ENCODE results near the gene ATP1A2. TPM values are rescaled to one million over a fixed set of nuclear protein-coding genes. Genes with fewer than 3 reads are reported as not detected.

Gene ATP1A2
- total and polyA plus RNA-seq, 2 experiments from 2014 or later: 4.9 to 17.7 TPM

DNA sequence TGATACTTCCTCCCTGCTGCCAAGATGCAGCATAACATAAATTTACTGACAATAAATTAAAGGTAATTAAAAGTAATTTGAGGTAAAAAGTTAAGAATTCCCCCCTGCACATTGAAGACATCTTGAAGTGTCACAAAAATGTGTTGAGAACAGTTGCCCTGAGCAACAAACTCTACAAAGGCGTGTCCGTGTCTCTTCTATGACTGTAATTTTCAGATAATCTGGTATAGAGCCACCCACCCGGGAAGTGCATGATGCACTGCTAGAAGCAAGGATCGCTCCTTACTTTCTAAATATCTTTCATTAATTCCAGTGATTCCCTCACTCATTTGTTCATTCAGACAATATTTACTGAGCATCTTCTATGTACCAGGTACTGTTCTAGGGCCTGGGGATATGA, 63.8 kb downstream of the ATP1A2 start (continued):
- TF ChIP-seq NANOG (IDR thresholded peaks at IDR 0.05; ENCODE audit: borderline replicate concordance): no peak
- TF ChIP-seq, protein P1, sequence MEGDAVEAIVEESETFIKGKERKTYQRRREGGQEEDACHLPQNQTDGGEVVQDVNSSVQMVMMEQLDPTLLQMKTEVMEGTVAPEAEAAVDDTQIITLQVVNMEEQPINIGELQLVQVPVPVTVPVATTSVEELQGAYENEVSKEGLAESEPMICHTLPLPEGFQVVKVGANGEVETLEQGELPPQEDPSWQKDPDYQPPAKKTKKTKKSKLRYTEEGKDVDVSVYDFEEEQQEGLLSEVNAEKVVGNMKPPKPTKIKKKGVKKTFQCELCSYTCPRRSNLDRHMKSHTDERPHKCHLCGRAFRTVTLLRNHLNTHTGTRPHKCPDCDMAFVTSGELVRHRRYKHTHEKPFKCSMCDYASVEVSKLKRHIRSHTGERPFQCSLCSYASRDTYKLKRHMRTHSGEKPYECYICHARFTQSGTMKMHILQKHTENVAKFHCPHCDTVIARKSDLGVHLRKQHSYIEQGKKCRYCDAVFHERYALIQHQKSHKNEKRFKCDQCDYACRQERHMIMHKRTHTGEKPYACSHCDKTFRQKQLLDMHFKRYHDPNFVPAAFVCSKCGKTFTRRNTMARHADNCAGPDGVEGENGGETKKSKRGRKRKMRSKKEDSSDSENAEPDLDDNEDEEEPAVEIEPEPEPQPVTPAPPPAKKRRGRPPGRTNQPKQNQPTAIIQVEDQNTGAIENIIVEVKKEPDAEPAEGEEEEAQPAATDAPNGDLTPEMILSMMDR (conservative IDR thresholded peaks at IDR 0.05; ENCODE audit: low read depth in 2 of 2): no peak

DNA sequence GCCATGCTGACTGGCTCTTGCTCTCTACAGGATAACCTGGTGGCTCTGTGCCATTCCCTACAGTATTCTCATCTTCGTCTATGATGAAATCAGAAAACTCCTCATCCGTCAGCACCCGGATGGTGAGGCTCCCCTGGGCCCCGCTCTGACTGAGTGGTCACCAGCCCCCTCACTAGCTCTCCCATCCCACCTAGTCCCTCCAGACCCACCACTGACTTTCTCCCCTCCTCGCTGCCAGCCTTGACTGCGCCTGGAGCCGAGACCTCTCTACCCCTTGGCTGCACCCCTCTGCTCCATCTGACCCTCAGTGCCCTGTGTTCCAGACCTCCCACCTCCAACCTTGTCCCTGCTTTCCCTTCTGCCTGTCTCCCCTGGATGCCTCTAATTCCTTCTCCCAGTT, 70.7 kb downstream of the ATP1A2 start:
- Histone ChIP-seq H3K27ac (ENCODE audit: low read depth) (no peak overlapping the region), H2AFZ (no peak overlapping the region), H3K36me3 (ENCODE audit: insufficient read depth) (no peaks in the 10 kb centered on the region), H3K79me2 (replicated peaks; ENCODE audit: insufficient read depth) (no peaks in the 10 kb centered on the region), H3K4me3 (no peak overlapping the region), H3F3A (replicated peaks; ENCODE audit: low read depth) (no peaks in the 10 kb centered on the region), H4K20me1 (replicated peaks; ENCODE audit: insufficient read depth) (no peaks in the 10 kb centered on the region), H3K9me2 (ENCODE audit: insufficient read depth) (peaks cover 6% of the 10 kb centered on the region), H3K27me3 (ENCODE audit: insufficient read depth) (no peaks in the 10 kb centered on the region), H3K4me2 (no peak overlapping the region), H3K4me1 (ENCODE audit: insufficient read depth) (peaks cover 20% of the 10 kb centered on the region)
- H3K27me3 Mint-ChIP-seq (ENCODE audit: insufficient read depth, low read depth, poor library complexity): peaks cover 2% of the 10 kb centered on the region
- H3K4me1 Mint-ChIP-seq: peaks cover 13% of the 10 kb centered on the region
- ATAC-seq (no peak), DNase-seq (ENCODE audit: low spot score) (no peak)
- H3K4me3 Mint-ChIP-seq: no peak overlapping the region
- no peaks in the 10 kb centered on the region; the same call in 2 of the 3 replicates for H3K36me3 Mint-ChIP-seq (ENCODE audit: low read depth)
- no peaks in the 10 kb centered on the region for H3K9me3 Mint-ChIP-seq
- no peak overlapping the region for H3K27ac Mint-ChIP-seq
- TF ChIP-seq STAT1 (IDR thresholded peaks at IDR 0.05; ENCODE audit: unreplicated experiment): no peak
- TF ChIP-seq, protein P1 (conservative IDR thresholded peaks at IDR 0.05; ENCODE audit: low read depth in 2 of 2): no peak
- no peak for TF ChIP-seq ZNF114 (CRISPR knock-in tag; IDR thresholded peaks at IDR 0.05)
- TF ChIP-seq POLR2AphosphoS5 (IDR thresholded peaks at IDR 0.05; ENCODE audit: low read depth): no peak
- no peak for TF ChIP-seq EZH2 (IDR thresholded peaks at IDR 0.05; ENCODE audit: low read depth, unreplicated experiment)
- TF ChIP-seq, protein P2, sequence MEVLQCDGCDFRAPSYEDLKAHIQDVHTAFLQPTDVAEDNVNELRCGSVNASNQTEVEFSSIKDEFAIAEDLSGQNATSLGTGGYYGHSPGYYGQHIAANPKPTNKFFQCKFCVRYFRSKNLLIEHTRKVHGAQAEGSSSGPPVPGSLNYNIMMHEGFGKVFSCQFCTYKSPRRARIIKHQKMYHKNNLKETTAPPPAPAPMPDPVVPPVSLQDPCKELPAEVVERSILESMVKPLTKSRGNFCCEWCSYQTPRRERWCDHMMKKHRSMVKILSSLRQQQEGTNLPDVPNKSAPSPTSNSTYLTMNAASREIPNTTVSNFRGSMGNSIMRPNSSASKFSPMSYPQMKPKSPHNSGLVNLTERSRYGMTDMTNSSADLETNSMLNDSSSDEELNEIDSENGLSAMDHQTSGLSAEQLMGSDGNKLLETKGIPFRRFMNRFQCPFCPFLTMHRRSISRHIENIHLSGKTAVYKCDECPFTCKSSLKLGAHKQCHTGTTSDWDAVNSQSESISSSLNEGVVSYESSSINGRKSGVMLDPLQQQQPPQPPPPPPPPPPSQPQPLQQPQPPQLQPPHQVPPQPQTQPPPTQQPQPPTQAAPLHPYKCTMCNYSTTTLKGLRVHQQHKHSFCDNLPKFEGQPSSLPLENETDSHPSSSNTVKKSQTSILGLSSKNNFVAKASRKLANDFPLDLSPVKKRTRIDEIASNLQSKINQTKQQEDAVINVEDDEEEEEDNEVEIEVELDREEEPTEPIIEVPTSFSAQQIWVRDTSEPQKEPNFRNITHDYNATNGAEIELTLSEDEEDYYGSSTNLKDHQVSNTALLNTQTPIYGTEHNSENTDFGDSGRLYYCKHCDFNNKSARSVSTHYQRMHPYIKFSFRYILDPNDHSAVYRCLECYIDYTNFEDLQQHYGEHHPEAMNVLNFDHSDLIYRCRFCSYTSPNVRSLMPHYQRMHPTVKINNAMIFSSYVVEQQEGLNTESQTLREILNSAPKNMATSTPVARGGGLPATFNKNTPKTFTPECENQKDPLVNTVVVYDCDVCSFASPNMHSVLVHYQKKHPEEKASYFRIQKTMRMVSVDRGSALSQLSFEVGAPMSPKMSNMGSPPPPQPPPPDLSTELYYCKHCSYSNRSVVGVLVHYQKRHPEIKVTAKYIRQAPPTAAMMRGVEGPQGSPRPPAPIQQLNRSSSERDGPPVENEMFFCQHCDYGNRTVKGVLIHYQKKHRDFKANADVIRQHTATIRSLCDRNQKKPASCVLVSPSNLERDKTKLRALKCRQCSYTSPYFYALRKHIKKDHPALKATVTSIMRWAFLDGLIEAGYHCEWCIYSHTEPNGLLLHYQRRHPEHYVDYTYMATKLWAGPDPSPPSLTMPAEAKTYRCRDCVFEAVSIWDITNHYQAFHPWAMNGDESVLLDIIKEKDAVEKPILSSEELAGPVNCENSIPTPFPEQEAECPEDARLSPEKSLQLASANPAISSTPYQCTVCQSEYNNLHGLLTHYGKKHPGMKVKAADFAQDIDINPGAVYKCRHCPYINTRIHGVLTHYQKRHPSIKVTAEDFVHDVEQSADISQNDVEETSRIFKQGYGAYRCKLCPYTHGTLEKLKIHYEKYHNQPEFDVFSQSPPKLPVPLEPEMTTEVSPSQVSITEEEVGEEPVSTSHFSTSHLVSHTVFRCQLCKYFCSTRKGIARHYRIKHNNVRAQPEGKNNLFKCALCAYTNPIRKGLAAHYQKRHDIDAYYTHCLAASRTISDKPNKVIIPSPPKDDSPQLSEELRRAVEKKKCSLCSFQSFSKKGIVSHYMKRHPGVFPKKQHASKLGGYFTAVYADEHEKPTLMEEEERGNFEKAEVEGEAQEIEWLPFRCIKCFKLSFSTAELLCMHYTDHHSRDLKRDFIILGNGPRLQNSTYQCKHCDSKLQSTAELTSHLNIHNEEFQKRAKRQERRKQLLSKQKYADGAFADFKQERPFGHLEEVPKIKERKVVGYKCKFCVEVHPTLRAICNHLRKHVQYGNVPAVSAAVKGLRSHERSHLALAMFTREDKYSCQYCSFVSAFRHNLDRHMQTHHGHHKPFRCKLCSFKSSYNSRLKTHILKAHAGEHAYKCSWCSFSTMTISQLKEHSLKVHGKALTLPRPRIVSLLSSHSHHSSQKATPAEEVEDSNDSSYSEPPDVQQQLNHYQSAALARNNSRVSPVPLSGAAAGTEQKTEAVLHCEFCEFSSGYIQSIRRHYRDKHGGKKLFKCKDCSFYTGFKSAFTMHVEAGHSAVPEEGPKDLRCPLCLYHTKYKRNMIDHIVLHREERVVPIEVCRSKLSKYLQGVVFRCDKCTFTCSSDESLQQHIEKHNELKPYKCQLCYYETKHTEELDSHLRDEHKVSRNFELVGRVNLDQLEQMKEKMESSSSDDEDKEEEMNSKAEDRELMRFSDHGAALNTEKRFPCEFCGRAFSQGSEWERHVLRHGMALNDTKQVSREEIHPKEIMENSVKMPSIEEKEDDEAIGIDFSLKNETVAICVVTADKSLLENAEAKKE (CRISPR knock-in tag; IDR thresholded peaks at IDR 0.05): no peak
- TF ChIP-seq CREB1 (CRISPR knock-in tag; IDR thresholded peaks at IDR 0.05; ENCODE audit: low read depth): no peak
- TF ChIP-seq, protein P3, sequence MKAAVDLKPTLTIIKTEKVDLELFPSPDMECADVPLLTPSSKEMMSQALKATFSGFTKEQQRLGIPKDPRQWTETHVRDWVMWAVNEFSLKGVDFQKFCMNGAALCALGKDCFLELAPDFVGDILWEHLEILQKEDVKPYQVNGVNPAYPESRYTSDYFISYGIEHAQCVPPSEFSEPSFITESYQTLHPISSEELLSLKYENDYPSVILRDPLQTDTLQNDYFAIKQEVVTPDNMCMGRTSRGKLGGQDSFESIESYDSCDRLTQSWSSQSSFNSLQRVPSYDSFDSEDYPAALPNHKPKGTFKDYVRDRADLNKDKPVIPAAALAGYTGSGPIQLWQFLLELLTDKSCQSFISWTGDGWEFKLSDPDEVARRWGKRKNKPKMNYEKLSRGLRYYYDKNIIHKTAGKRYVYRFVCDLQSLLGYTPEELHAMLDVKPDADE (IDR thresholded peaks at IDR 0.05): no peak
- no peak for TF ChIP-seq EZH2phosphoT487 (IDR thresholded peaks at IDR 0.05; ENCODE audit: unreplicated experiment)
- no peak for TF ChIP-seq ZNF331 (CRISPR knock-in tag; IDR thresholded peaks at IDR 0.05; ENCODE audit: low read depth)
- no peak for TF ChIP-seq NANOG (IDR thresholded peaks at IDR 0.05; ENCODE audit: borderline replicate concordance)
- TF ChIP-seq JUNB (IDR thresholded peaks at IDR 0.05; ENCODE audit: unreplicated experiment): no peak
